PC-9 (cell line): ENCODE results near the gene SUV39H1. TPM values are rescaled to one million over a fixed set of nuclear protein-coding genes. Genes with fewer than 3 reads are reported as not detected.

Source experiments
- BruUV-seq: library from RNA; stranded (reverse); fragments of 400-500 nt; replicated peaks from 2 replicates; lab custom pipeline; 2021; lab: Mats Ljungman, UMichigan
- CTCF ChIA-PET: fragments of 300-600 bp; sonication (Branson Sonifier 250); formaldehyde crosslinking; loops from one replicate; lab custom pipeline; 2022; ENCODE audit warnings: antibody characterized with exemption; lab: Charles Lee
- POLR2A ChIA-PET: fragments of 300-600 bp; sonication (Branson Sonifier 250); formaldehyde crosslinking; loops from one replicate; lab custom pipeline; 2022; ENCODE audit warnings: antibody characterized with exemption; ENCODE audit not compliant: unreplicated experiment; lab: Charles Lee
- DNase-seq, 2 experiments: peaks; one replicate each; pipeline versions ENCODE4 v3.0.0 to v3.0.0-alpha.2; 2015 to 2022; ENCODE audit warnings: mixed read lengths in 1 of 2
- H2AFZ ChIP-seq: fragments of 200-600 bp; sonication (generic); 2 replicates; pipeline ENCODE4 v1.8.1; 2017; ENCODE audit warnings: antibody characterized with exemption
- H3F3A ChIP-seq: fragments of 200-600 bp; sonication (generic); 2 replicates; pipeline ENCODE4 v1.8.1; 2017; ENCODE audit warnings: antibody characterized with exemption, mild to moderate bottlenecking, low read depth; ENCODE audit not compliant: insufficient read depth
- H3K27ac ChIP-seq: fragments of 200-600 bp; sonication (generic); 2 replicates; pipeline ENCODE4 v1.6.1; 2016; ENCODE audit warnings: mixed run types
- H3K27me3 ChIP-seq: fragments of 200-600 bp; sonication (generic); 2 replicates; pipeline ENCODE4 v1.6.1; 2016; ENCODE audit warnings: low read depth, mixed run types; ENCODE audit not compliant: insufficient read depth
- H3K36me3 ChIP-seq: fragments of 200-600 bp; sonication (generic); 2 replicates; pipeline ENCODE4 v1.6.1; 2016; ENCODE audit warnings: low read depth, mixed run types
- H3K4me1 ChIP-seq: fragments of 200-600 bp; sonication (generic); replicated peaks from 2 replicates; pipeline ENCODE4 v1.6.1; 2016; ENCODE audit warnings: mixed run types; ENCODE audit not compliant: insufficient read depth
- H3K4me2 ChIP-seq: fragments of 200-600 bp; sonication (generic); 2 replicates; pipeline ENCODE4 v1.6.1; 2017; ENCODE audit warnings: mixed run types
- H3K4me3 ChIP-seq: fragments of 200-600 bp; sonication (generic); 2 replicates; pipeline ENCODE4 v1.6.1; 2016; ENCODE audit warnings: mixed run types
- H3K79me2 ChIP-seq: fragments of 200-600 bp; sonication (generic); 2 replicates; pipeline ENCODE4 v1.6.1; 2017; ENCODE audit warnings: low read depth, mixed run types
- H3K9me2 ChIP-seq: fragments of 200-600 bp; sonication (generic); 2 replicates; pipeline ENCODE4 v1.8.1; 2017; ENCODE audit warnings: mild to moderate bottlenecking; ENCODE audit not compliant: insufficient read depth
- H3K9me3 ChIP-seq: fragments of 200-600 bp; sonication (generic); 2 replicates; pipeline ENCODE4 v1.8.1; 2016; ENCODE audit warnings: low read depth; ENCODE audit not compliant: insufficient read depth
- H4K20me1 ChIP-seq: fragments of 200-600 bp; sonication (generic); 2 replicates; pipeline ENCODE4 v1.8.1; 2017; ENCODE audit not compliant: insufficient read depth
- EZH2 ChIP-seq: fragments of 200-600 bp; sonication (generic); IDR thresholded peaks from 2 replicates; pipeline ENCODE4 v1.8.0; 2017; ENCODE audit warnings: antibody characterized with exemption, low read depth
- intact Hi-C: fragments of 100-400 bp; cut with micrococcal nuclease; formaldehyde crosslinking; loops from one replicate; pipeline ENCODE4 v1.10.0; 2022; ENCODE audit not compliant: unreplicated experiment
- total RNA-seq: library from RNA; stranded (reverse); gene quantifications from 2 replicates; pipeline ENCODE4 v1.2.3, GENCODE V29; 2021
- TF ChIP-seq, protein P1 (sequence below): fragments of 200-600 bp; sonication (generic); conservative IDR thresholded peaks from 2 replicates; pipeline ENCODE4 v1.6.1; 2017; ENCODE audit warnings: mixed run types, antibody characterized with exemption, mild to moderate bottlenecking, moderate library complexity

Gene SUV39H1
- total RNA-seq, 1 experiment from 2014 or later, result 11.7 TPM

DNA sequence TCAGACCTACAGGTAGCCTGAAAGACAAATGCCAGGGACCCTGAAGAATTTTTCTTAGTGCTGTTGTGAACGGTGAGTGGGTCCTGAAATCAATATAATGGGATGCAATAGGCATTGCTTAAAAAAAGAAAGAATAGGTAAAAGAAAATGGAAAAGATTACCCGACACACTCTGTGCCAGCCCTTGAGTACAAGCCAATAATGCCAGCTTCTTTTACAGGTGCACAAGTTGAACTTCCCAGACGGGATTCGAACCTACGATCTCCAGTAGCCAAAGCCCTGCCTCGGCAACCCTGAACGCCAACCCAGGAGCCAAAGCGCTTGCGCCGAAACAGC lies 40.3 kb downstream of the SUV39H1 start:
- POLR2A ChIA-PET, result interaction anchor here (0.7 kb wide), 1 partner anchor 454 kb away, joined by 6 read pairs; no protein-coding TSS in a partner anchor
- no peaks in the 10 kb centered on the region for H3F3A ChIP-seq
- no peaks in the 10 kb centered on the region for H3K9me3 ChIP-seq
- peak overlapping the region; percentile 43; the same call in 1 of the 2 replicates for H3K4me3 ChIP-seq
- H3K36me3 ChIP-seq, result no peaks in the 10 kb centered on the region
- no peaks in the 10 kb centered on the region for H3K27me3 ChIP-seq
- peak overlapping the region; percentile 65 for H3K4me2 ChIP-seq
- no peaks in the 10 kb centered on the region for H3K9me2 ChIP-seq
- no peak for DNase-seq
- H2AFZ ChIP-seq, result 0 out of 2 replicates have a peak overlapping the region, but pooled peaks have one; percentile 52
- no peak overlapping the region for H3K27ac ChIP-seq
- intact Hi-C loops, result no loop called here
- H3K79me2 ChIP-seq, result no peaks in the 10 kb centered on the region
- no peaks in the 10 kb centered on the region for H3K4me1 ChIP-seq
- H4K20me1 ChIP-seq, result no peaks in the 10 kb centered on the region
- TF ChIP-seq, protein P1, sequence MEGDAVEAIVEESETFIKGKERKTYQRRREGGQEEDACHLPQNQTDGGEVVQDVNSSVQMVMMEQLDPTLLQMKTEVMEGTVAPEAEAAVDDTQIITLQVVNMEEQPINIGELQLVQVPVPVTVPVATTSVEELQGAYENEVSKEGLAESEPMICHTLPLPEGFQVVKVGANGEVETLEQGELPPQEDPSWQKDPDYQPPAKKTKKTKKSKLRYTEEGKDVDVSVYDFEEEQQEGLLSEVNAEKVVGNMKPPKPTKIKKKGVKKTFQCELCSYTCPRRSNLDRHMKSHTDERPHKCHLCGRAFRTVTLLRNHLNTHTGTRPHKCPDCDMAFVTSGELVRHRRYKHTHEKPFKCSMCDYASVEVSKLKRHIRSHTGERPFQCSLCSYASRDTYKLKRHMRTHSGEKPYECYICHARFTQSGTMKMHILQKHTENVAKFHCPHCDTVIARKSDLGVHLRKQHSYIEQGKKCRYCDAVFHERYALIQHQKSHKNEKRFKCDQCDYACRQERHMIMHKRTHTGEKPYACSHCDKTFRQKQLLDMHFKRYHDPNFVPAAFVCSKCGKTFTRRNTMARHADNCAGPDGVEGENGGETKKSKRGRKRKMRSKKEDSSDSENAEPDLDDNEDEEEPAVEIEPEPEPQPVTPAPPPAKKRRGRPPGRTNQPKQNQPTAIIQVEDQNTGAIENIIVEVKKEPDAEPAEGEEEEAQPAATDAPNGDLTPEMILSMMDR, result no peak
- TF ChIP-seq EZH2, result no peak
- BruUV-seq, result TSS peak; percentile 69
- CTCF ChIA-PET, result interaction anchor here (0.8 kb wide), 1 partner anchor 652 kb away, joined by 3 read pairs; no protein-coding TSS in a partner anchor

DNA sequence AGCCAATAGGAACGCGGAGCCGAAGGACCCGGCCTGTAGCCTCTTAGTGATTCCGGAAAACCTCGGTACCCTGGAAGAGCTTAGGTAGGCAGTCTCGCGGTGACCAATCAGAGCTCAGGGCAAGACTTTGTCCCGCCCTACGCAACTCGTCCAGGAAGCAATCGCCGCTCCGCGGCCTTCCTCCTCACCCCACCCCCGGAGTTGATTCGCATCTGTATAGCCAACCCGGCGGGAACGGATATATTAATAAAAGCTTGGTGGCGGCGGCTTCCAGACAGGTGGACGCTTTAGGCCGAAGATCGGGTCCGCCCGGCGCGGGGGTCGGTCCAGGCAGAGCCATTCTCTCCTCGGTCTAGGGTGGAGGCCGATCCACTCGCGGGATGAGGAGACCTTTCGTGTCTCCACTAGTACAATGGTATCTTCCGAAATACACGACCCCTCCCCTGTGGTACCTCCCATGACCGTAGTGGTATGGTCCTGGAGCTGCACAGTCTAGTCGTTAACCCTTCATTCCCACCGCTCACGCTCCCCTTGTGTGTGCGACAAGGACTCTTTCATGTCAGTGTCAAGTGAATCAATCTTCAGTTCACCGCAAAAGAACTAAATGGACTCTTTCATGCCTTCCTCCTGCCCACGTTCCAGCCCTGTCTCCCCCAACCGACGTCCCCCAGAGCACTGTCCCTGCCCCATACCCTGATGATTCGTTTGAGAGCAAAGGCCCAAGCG lies 40.8 kb downstream of the SUV39H1 start:
- ChIA-PET POLR2A (interaction anchor here (0.7 kb wide), 2 partner anchors 160 to 454 kb away, joined by 4 to 6 read pairs; partner anchors contain the start of genes PQBP1 and TIMM17B), CTCF (interaction anchor here (0.8 kb wide), 1 partner anchor 652 kb away, joined by 3 read pairs; no protein-coding TSS in a partner anchor)
- Histone ChIP-seq H3K4me3 (peak overlapping the region; percentile 58; the same call in 1 of the 2 replicates), H3K27me3 (no peaks in the 10 kb centered on the region), H3K9me3 (no peaks in the 10 kb centered on the region), H3K9me2 (no peaks in the 10 kb centered on the region), H3K4me1 (no peaks in the 10 kb centered on the region), H3K27ac (peak overlapping the region; percentile 81), H3F3A (no peaks in the 10 kb centered on the region), H3K36me3 (no peaks in the 10 kb centered on the region), H4K20me1 (no peaks in the 10 kb centered on the region), H2AFZ (peak overlapping the region; percentile 62; the same call in 1 of the 2 replicates), H3K79me2 (no peaks in the 10 kb centered on the region), H3K4me2 (peak overlapping the region; percentile 72)
- intact Hi-C loops, result no loop called here
- BruUV-seq, result TSS peak; percentile 100
- TF ChIP-seq, protein P1, result no peak
- TF ChIP-seq EZH2, result no peak
- DNase-seq, result peak; percentile 81 to 88

DNA sequence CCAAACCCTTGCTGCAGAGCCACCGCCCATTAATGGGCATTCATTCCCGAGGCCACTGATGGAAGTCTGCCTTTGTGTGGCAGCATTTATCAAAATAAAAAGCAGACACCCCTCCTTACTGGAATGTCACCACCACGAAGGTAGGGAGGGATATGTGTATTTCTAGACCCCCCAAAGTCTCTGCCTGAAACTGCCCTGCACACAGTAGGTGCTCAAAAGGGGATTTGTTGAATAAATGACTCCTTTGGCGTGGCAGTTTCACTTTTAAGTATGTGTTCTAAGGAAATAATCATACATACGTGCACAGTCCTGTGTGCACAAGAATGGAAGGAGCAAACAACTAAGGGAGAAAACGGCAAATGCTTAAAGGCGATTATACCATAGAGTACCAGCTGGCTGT lies 41.4 kb downstream of the SUV39H1 start:
- POLR2A ChIA-PET, result interaction anchor here (0.7 kb wide), 1 partner anchor 160 kb away, joined by 4 read pairs; the partner anchor contains the start of genes PQBP1 and TIMM17B
- CTCF ChIA-PET, result interaction anchor here (0.8 kb wide), 1 partner anchor 653 kb away, joined by 3 read pairs; no protein-coding TSS in a partner anchor
- peak overlapping the region; percentile 81 for H3K27ac ChIP-seq

More for the DNA sequence above, 41.4 kb downstream of the SUV39H1 start:
- H3K79me2 ChIP-seq, result no peaks in the 10 kb centered on the region
- H3K4me1 ChIP-seq, result no peaks in the 10 kb centered on the region
- no peaks in the 10 kb centered on the region for H4K20me1 ChIP-seq
- H3K4me3 ChIP-seq, result peak overlapping the region; percentile 58; the same call in 1 of the 2 replicates
- H3K27me3 ChIP-seq, result no peaks in the 10 kb centered on the region
- H3K4me2 ChIP-seq, result peak overlapping the region; percentile 72
- intact Hi-C loops, result no loop called here
- TF ChIP-seq, protein P1, result no peak
- no peak for TF ChIP-seq EZH2
- BruUV-seq, result no TSS peak
- no peaks in the 10 kb centered on the region for H3K36me3 ChIP-seq
- H2AFZ ChIP-seq, result peak overlapping the region; percentile 62; the same call in 1 of the 2 replicates
- H3K9me3 ChIP-seq, result no peaks in the 10 kb centered on the region
- no peaks in the 10 kb centered on the region for H3K9me2 ChIP-seq
- no peaks in the 10 kb centered on the region for H3F3A ChIP-seq
- DNase-seq, result no peak
